GM18507 (cell line): ENCODE measurements around the gene GPD1L.
A peak's percentile ranks its signal among the peaks of the same experiment; 100 is the strongest.
"Not testable (repeated sequence)": the region's sequence is repeated elsewhere in the genome, so short reads cannot be mapped to it uniquely, and the experiment has no call there.

ENCODE experiments used
- DNase-seq: peaks from one replicate; pipeline ENCODE4 v3.0.0; 2011; ENCODE audit warnings: low read depth; ENCODE audit not compliant: insufficient read length; ENCODE audit errors: extremely low spot score
- FAIRE-seq: peaks from 2 replicates; lab custom pipeline; 2011; peaks lifted over from hg19 to GRCh38; lab: Jason Lieb, UNC

Gene GPD1L

GRCh38 chr3:32172420-32172819 lies 66.0 kb downstream of the GPD1L start:
- DNase-seq (no peak), FAIRE-seq (no peak)

GRCh38 chr3:32175607-32176197 lies 69.3 kb downstream of the GPD1L start:
- DNase-seq (no peak), FAIRE-seq (peak; percentile 74)

DNA sequence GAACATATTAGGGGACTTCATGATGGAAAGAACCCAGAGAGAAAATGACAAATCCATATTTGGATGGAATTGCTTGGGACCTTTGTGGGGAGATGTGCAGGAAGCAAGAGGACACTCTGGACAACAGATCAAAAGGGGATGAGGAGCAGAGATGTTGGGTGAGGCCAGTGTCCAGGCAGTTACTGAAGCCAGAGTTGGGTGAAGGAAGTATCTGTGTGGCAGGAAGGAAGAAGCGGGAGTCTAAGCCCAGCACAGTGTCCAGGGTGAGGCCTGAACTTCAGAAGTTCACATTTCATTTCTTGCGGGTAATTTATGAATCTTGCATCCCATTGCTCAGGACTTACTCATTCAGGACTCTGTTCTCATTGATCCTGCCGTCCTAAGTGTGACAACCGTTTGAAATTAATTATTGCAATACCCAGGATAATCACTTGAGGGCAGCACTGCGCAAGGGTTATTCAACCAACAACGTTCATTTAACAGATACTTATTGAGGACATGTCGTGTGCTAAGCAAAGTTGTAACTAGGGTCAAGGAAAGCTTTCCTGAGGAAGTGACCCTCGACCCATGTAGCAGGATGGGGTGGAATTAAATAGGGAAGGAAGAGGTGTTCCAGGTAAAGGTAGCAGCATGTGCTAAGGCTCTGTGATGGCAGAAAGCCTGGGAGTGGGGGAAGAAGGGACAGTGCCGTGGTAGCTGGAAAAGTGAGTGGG lies 70.7 kb downstream of the GPD1L start:
- no peak for DNase-seq

GRCh38 chr3:32177702-32178198 lies 71.3 kb downstream of the GPD1L start:
- peak; percentile 60 for FAIRE-seq
- no peak for DNase-seq

More for the DNA sequence above, 70.7 kb downstream of the GPD1L start:
- FAIRE-seq, result peak; percentile 79

DNA sequence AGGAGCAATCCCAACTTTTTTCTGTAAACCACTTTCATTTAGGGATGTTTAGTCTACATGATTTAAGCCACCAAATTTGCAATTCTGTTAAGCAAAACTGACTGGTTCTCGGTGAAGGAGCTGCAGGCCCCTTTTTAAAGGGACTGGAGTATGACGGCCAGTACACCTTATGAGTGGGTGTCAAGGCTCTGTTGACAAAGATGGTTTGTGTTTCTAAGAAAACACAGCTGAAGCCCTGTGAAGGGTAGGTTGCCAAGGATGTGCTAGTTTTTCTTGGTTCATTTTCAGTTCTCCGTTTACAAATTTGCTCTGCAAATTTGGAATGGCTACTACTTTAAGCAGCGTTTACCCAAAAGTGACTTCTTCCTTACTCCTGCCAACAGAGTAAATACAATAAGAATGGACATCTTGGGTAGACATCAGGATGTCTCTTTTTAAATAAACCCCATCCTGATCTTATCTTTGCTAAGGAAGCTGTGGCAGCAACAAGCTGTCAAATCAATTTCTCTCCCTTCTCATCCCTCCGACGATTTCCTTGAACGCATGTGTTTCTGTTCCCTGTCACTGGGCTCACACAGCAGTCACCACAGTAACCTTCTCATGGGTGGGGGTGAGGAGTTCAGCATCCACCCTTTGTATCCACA lies 73.8 kb downstream of the GPD1L start:
- no peak for FAIRE-seq
- no peak for DNase-seq

- no peak for DNase-seq
- no peak for FAIRE-seq
Measured at GRCh38 chr3:32181365-32181764, 74.9 kb downstream of the GPD1L start.

GRCh38 chr3:32181796-32182195 lies 75.4 kb downstream of the GPD1L start:
- no peak for DNase-seq
- no peak for FAIRE-seq

GRCh38 chr3:32184187-32184730 lies 77.8 kb downstream of the GPD1L start:
- DNase-seq (no peak), FAIRE-seq (no peak)

DNA sequence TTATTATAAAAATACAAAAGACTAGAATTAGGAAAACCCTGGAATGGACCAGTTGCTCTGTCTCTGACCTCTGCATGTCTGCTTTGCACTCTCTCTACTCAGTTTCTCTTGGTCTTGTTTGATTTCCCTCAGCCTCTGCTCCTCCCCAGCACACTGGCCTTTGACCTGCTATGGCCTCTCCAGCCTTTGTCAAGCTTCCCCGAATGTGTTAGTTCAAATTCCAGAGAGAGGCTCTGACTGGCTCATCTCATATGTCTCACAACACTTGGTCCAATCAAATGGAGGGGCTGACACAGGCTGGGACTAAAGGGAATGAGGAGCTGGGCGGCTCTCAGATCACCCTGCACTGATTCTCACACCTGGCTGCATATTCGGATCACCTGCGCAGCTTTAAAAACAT lies 79.7 kb downstream of the GPD1L start:
- DNase-seq (no peak), FAIRE-seq (no peak)

DNA sequence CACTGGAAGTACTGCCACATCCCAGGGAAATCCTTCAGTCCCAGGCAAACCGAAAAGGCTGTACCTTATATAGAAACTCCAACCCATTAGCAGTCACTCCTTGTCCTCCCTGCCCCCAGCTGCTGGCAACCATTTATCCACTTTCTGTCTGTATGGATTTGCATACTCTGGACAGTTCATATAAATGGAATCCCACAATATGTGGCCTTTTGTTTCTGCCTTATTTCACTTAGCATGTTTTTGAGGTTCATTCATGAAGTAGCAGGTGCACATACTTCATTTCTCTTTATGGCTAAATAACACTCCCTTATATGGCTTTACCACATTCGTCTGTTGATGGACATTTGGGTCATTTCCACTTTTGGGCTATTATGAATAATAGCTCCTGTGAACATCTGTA lies 80.5 kb downstream of the GPD1L start:
- FAIRE-seq (no peak), DNase-seq (no peak)

DNA sequence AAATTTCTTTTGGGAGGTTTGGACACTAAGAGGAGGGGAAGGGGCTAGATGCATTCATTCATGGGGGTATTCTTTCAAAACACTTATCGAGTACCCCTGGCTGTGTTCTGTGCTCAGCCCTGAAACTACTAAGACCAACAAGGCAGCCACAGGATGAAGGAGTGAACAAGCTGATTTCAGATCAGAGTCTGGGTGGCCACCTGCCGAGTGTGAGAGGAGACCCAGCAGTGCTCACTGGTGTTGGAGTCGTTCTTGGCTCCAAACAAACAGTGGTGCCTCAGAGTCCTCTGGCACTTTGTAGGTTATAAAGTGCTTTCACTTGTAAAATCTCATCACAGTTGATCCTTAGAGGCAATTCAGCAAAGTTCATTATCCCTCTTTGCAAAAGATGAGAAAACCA lies 83.3 kb downstream of the GPD1L start:
- DNase-seq (no peak), FAIRE-seq (no peak)

DNA sequence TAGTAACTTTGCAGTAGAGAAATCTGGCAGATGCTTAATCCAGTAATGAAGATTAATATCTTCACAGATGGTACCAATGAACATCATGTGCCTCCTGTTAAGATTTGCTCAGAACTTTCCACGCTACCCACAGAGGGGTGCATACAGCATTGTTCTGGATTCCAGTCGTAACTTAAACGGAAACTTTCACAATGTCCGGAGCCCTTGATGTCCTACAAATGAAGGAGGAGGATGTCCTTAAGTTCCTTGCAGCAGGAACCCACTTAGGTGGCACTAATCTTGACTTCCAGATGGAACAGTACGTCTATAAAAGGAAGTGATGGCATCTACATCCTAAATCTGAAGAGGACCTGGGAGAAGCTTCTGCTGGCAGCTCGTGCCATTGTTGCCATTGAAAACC lies 84.1 kb downstream of the GPD1L start:
- DNase-seq, FAIRE-seq: not testable (repeated sequence)

DNA sequence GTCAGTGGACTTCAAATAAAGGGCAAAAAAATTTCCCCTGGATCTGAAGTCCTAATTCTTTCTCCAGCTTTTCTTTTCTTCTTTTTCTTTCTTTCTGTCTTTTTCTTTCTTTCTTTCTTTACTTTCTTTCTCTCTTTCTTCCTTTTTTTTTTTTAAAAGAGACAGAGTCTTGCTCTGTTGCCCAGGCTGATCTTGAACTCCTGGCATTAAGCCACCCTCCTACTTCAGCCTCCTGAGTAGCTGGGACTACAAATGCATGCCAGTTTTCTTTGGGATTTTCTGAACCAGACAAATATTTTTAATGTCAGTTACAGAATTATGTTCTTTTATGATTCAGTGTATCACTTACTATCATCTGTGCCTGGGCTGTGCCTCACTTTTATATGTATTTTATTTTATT lies 86.7 kb downstream of the GPD1L start:
- FAIRE-seq, result no peak
- no peak for DNase-seq

GRCh38 chr3:32194653-32195052 lies 88.2 kb downstream of the GPD1L start:
- DNase-seq (no peak), FAIRE-seq (no peak)

- no peak for FAIRE-seq
- no peak for DNase-seq
Measured at GRCh38 chr3:32195995-32196540, 89.6 kb downstream of the GPD1L start.

DNA sequence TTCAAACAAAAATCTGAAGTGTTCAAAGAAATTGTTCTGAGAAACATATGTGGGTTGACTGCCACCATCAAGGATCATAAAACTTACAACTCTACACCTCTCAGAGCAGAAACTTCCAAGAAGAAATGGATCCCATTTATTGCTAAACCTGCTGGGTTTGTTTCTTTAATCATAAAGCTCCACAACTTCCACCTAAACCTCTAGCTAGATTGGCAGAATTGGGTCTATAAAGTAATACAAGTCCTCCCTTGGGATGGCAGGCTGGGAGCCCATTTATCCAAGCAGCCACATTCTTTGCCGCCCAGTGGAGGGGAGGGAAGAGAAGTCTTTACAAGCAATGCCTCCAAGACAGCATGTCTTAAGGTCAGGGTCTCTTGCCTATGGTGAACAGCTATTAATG lies 91.6 kb downstream of the GPD1L start:
- DNase-seq, result no peak
- FAIRE-seq, result no peak

GRCh38 chr3:32198714-32199113 lies 92.3 kb downstream of the GPD1L start:
- FAIRE-seq (no peak), DNase-seq (no peak)

GRCh38 chr3:32200490-32200889 lies 94.1 kb downstream of the GPD1L start:
- no peak for FAIRE-seq
- no peak for DNase-seq

- DNase-seq (no peak), FAIRE-seq (no peak)
Measured at GRCh38 chr3:32200992-32201758, 94.8 kb downstream of the GPD1L start.

DNA sequence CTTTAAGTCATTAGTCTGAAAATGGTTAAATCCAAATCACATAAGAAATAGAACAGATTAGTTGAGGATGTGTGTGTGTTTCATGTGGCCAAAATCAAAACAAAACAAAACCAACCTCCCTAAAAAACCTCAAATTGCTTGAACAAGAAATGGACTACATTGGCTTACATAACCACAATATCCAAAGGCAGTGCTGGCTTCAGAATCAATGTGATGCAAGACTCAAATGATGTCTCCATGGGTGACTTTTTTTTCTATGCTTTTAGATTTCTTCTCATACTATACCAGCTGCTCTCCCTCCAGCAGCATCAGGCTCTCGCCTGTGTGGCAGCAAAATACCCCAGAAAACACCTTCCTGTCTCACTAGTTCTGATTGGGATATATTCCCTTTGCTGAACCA lies 96.1 kb downstream of the GPD1L start:
- DNase-seq (no peak), FAIRE-seq (no peak)
